MV-4-11 (cell line): Measurements from ENCODE around the gene INPP4B.

Source experiments
- DNase-seq: peaks from one replicate; lab custom pipeline; 2025; lab: John Stamatoyannopoulos, UW

INPP4B gene

GRCh38 chr4:142218726-142219125 lies 627.4 kb downstream of the INPP4B start:
- no peak for DNase-seq

GRCh38 chr4:142211444-142211843 lies 634.7 kb downstream of the INPP4B start:
- no peak for DNase-seq

DNA sequence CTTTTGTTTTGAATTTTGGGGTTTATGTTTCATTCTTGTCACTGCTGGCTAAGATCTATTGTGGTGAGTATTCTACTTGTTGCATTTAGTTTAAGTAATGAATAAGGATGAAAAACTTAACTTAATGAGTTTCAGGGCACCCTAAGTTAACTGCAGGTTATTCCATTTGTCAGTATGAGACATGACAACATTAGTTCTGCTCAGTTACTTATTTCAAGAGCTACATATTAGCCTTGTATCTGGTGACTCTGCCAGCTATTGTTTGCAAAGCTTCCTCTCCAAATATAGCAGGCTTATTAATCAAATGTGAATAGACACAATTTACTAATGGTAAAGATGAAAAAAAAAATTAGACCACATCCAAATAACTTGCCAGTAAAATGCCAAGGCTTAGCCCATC lies 642.6 kb downstream of the INPP4B start:
- DNase-seq = no peak

- no peak for DNase-seq
These were observed 643.4 kb downstream of the INPP4B start for GRCh38 chr4:142202404-142203332.

- DNase-seq = no peak
These were observed 645.1 kb downstream of the INPP4B start for GRCh38 chr4:142201041-142201440.

DNA sequence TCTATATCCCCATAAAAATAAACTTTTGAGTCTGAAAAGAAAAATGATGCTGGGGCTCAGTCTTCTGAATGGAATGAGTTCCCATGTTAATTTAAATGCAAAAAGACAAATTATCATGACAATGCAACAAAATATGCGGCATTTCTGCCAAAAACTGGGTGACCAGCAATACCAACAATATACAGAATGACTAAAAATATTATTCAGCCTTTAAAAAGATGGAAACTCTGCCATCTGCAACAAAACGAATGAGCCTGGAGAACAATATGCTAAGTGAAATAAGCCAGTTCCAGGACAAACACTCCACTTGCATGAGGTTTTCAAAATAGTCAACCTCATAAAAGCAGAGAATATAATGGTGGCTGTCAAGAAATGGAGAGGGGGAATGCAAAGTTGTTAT lies 651.2 kb downstream of the INPP4B start:
- no peak for DNase-seq

GRCh38 chr4:142191901-142192300 lies 654.2 kb downstream of the INPP4B start:
- DNase-seq = no peak

DNA sequence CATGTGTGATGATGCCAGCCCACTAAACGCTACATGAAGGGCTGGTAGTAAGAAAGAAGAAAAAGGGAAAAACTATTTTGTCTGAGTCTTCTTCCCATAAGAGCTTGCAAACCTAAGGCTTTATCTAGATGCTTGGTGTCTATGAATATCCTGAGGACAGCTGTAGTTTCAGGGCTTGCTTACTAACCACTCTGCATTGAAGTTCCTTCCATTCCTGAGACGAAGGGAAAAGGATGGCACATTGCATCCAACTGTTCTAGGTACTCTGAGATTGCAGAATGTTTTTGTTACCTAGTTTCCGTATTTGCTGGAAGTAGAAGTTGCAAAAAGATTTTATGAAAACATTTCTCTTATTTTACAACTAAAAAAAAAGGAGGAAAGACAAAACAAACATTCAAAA lies 665.1 kb downstream of the INPP4B start:
- DNase-seq = no peak

- no peak for DNase-seq
These were observed 676.9 kb downstream of the INPP4B start for GRCh38 chr4:142169216-142169615.

GRCh38 chr4:142168181-142168580 lies 677.9 kb downstream of the INPP4B start:
- DNase-seq = no peak

- no peak for DNase-seq
These were observed 681.2 kb downstream of the INPP4B start for GRCh38 chr4:142164767-142165500.

GRCh38 chr4:142161086-142161485 lies 685.0 kb downstream of the INPP4B start:
- no peak for DNase-seq

GRCh38 chr4:142160509-142160908 lies 685.6 kb downstream of the INPP4B start:
- no peak for DNase-seq

DNA sequence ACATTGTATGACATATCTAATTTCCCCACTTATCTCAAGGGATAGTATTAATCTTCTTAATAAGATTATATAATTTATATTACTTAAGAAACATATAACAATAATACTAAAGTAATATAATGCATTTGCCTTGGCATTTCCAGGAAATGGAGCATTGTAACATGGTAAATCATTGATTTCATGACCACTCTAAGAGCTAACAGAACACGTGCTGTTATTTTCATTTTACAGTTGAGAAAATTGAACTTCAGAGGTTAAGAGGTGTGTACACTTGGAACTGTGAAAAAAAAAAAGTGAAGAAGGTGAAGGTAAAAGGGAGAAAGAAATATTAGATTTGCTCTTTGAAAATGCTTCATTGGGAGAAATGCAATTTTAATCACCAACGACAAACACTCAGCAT lies 687.1 kb downstream of the INPP4B start:
- no peak for DNase-seq

- DNase-seq = no peak
These were observed 689.8 kb downstream of the INPP4B start for GRCh38 chr4:142156256-142156655.

GRCh38 chr4:142155347-142155746 lies 690.8 kb downstream of the INPP4B start:
- DNase-seq = no peak

- no peak for DNase-seq
These were observed 695.6 kb downstream of the INPP4B start for GRCh38 chr4:142150483-142150882.

DNA sequence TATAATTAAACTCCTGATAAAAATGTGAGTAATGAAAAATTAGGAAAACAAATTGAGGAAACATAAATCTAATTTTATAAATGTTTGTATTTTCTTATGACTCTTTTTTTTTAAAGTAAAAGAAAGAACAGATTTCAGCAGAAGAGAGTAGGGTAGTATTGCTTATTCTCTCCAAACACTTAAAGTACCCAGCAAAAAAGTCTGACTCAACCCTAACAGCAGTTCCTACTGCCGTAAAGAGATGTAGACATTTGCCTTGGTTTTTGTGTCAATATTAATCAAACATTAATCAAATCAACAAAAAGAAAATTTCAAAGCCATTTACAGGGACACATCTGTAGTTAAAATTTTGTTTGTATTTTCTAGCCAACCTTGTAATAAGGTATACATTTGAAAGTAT lies 701.3 kb downstream of the INPP4B start:
- DNase-seq = no peak

- no peak for DNase-seq
These were observed 703.6 kb downstream of the INPP4B start for GRCh38 chr4:142142366-142143054.

GRCh38 chr4:142141224-142141623 lies 704.9 kb downstream of the INPP4B start:
- DNase-seq = no peak

DNA sequence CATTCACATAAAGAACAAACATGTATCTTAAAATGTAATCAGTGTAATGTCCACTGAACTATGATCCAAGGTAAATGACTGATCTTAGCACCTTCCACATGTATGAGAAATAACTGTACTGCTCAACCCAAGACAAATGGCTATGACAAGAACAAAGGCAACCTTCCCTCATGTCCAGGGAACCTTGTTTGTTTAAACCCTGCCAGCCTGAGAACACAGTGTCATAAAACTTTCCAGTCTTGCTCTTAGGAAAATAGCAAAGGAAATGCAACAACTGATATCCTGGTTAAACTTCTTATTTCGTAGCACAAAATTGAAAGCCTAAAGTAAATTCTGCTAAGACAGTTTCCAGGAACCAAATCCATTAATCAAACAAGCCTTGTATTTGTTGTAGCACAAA lies 715.4 kb downstream of the INPP4B start:
- DNase-seq = no peak

DNA sequence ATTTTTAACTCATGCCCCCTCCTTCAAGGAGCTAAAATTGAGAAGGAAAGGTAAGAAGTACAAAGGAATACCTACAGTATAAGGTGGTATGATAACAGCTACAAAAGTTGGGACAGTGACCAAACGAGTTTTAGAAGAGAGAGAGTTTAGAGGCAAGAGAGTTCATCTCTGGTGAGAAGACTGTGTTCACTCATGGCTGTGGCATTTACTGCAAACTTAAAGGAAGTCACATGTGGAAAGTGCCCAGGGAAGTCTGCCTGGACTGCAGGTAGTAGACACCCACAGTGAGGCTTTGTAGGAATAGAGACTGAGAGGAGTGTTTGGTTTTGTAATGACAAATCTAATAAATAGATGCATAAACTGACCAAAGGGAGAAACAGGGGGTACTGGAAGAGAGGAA lies 716.2 kb downstream of the INPP4B start:
- no peak for DNase-seq

GRCh38 chr4:142129473-142129872 lies 716.6 kb downstream of the INPP4B start:
- DNase-seq = no peak
